SK-N-SH (cell line): Measurements from ENCODE around the gene ATXN7. TPM values are rescaled to one million over a fixed set of nuclear protein-coding genes. Genes with fewer than 3 reads are reported as not detected.

ENCODE experiments used
- CTCF ChIA-PET: fragments of 300-600, 350-600 bp; formaldehyde crosslinking; extraction: SDS; loops from one replicate; lab custom pipeline; 2021; lab: Yijun Ruan, JAX
- POLR2A ChIA-PET: fragments of 350-600 bp; sonication (Branson Sonifier 250); formaldehyde crosslinking; extraction: SDS; loops from one replicate; lab custom pipeline; 2020; ENCODE audit warnings: antibody characterized with exemption, inconsistent platforms; lab: Yijun Ruan, JAX
- DNase-seq: peaks from one replicate; pipeline ENCODE4 v3.0.0; 2012
- H2AFZ ChIP-seq: fragments of 200-600 bp; sonication (generic); 2 replicates; pipeline ENCODE4 v1.8.1; 2016; ENCODE audit warnings: antibody characterized with exemption, mild to moderate bottlenecking, low read depth
- H3F3A ChIP-seq: fragments of 200-600 bp; sonication (generic); replicated peaks from 2 replicates; pipeline ENCODE3; 2016; ENCODE audit warnings: antibody characterized with exemption, mild to moderate bottlenecking; ENCODE audit not compliant: insufficient read depth
- H3K27ac ChIP-seq, 2 experiments: fragments of 200-500 bp in 1 of 2; fragments of 200-600 bp in 1 of 2; sonication (Bioruptor generic) in 1 of 2; sonication (generic), shearing (Covaris generic) in 1 of 2; 2 replicates each; pipeline versions ENCODE4 v1.5.1 to v1.6.1; 2014 to 2016; ENCODE audit warnings: low read depth in 2 of 2, inconsistent platforms in 1 of 2, low read length in 1 of 2, mild to moderate bottlenecking in 1 of 2, mixed read lengths in 1 of 2
- H3K27me3 ChIP-seq: fragments of 200-600 bp; sonication (generic), shearing (Covaris generic); 2 replicates; pipeline ENCODE4 v1.6.1; 2016; ENCODE audit warnings: mixed run types; ENCODE audit not compliant: insufficient read depth
- H3K36me3 ChIP-seq, 2 experiments: fragments of 200-500 bp in 1 of 2; fragments of 200-600 bp in 1 of 2; sonication (Bioruptor generic) in 1 of 2; sonication (generic) in 1 of 2; replicated peaks in 1 of 2; 2 replicates each; pipeline versions ENCODE3 to v1.5.1; 2014 to 2016; ENCODE audit warnings: low read length in 1 of 2, mild to moderate bottlenecking in 1 of 2; ENCODE audit not compliant: insufficient read depth in 2 of 2, control insufficient read depth in 1 of 2
- H3K4me1 ChIP-seq, 2 experiments: fragments of 200-500 bp in 1 of 2; fragments of 200-600 bp in 1 of 2; sonication (Bioruptor generic) in 1 of 2; sonication (generic), shearing (Covaris generic) in 1 of 2; 2 replicates each; pipeline versions ENCODE4 v1.5.1 to v1.6.1; 2014 to 2016; ENCODE audit warnings: low read depth in 1 of 2, low read length in 1 of 2, mixed run types in 1 of 2; ENCODE audit not compliant: insufficient read depth in 2 of 2, control insufficient read depth in 1 of 2
- H3K4me2 ChIP-seq: fragments of 200-600 bp; sonication (generic), shearing (Covaris generic); 2 replicates; pipeline ENCODE4 v1.6.1; 2017; ENCODE audit warnings: mixed run types
- H3K4me3 ChIP-seq, 2 experiments: fragments of 200-500 bp in 1 of 2; fragments of 200-600 bp in 1 of 2; sonication (Bioruptor generic) in 1 of 2; sonication (generic), shearing (Covaris generic) in 1 of 2; 2 replicates each; pipeline versions ENCODE4 v1.5.1 to v1.8.1; 2014 to 2016; ENCODE audit warnings: low read depth in 2 of 2, inconsistent platforms in 1 of 2, low read length in 1 of 2, mild to moderate bottlenecking in 1 of 2, mixed read lengths in 1 of 2, moderate library complexity in 1 of 2
- H3K79me2 ChIP-seq: fragments of 200-600 bp; sonication (generic); 2 replicates; pipeline ENCODE4 v1.8.1; 2017; ENCODE audit warnings: mild to moderate bottlenecking; ENCODE audit not compliant: insufficient read depth
- H3K9ac ChIP-seq: fragments of 200-600 bp; sonication (generic); 2 replicates; pipeline ENCODE4 v1.6.1; 2017; ENCODE audit warnings: mixed run types
- H3K9me2 ChIP-seq: fragments of 200-600 bp; sonication (generic); 2 replicates; pipeline ENCODE4 v1.6.1; 2017; ENCODE audit warnings: mixed run types
- H3K9me3 ChIP-seq: fragments of 200-600 bp; sonication (generic); 2 replicates; pipeline ENCODE4 v1.6.1; 2017; ENCODE audit warnings: mixed run types, mild to moderate bottlenecking, moderate library complexity
- H4K20me1 ChIP-seq: fragments of 200-600 bp; sonication (generic); 2 replicates; pipeline ENCODE4 v1.6.1; 2017; ENCODE audit warnings: mild to moderate bottlenecking, mixed run types; ENCODE audit not compliant: insufficient read depth
- CHD2 ChIP-seq: fragments of 150-350 bp; IDR thresholded peaks from 2 replicates; pipeline ENCODE4 v1.6.1; 2018; ENCODE audit warnings: low read length; ENCODE audit not compliant: partially characterized antibody
- ELF1 ChIP-seq: IDR thresholded peaks from 2 replicates; pipeline ENCODE4 v1.4.0; 2012
- FOXJ3 ChIP-seq: sonication (generic); formaldehyde crosslinking; IDR thresholded peaks from 2 replicates; pipeline ENCODE4 v1.5.1; 2020; ENCODE audit warnings: mild to moderate bottlenecking, missing genetic modification reagents
- FOXM1 ChIP-seq: IDR thresholded peaks from 2 replicates; pipeline ENCODE4 v1.4.0; 2012; ENCODE audit warnings: low read depth, mild to moderate bottlenecking
- GABPA ChIP-seq: IDR thresholded peaks from 2 replicates; pipeline ENCODE4 v1.4.0; 2012; ENCODE audit warnings: low read depth, mild to moderate bottlenecking
- GATA2 ChIP-seq: sonication (generic); formaldehyde crosslinking; IDR thresholded peaks from 2 replicates; pipeline ENCODE4 v1.5.0; 2020; ENCODE audit warnings: mild to moderate bottlenecking, missing genetic modification reagents
- MAX ChIP-seq: IDR thresholded peaks from 2 replicates; pipeline ENCODE4 v1.4.0; 2012; ENCODE audit warnings: low read depth
- NFIC ChIP-seq: IDR thresholded peaks from 2 replicates; pipeline ENCODE4 v1.4.0; 2012; ENCODE audit warnings: borderline replicate concordance
- NRF1 ChIP-seq: IDR thresholded peaks from 2 replicates; pipeline ENCODE4 v1.6.1; 2012; ENCODE audit warnings: low read depth, mild to moderate bottlenecking, low read length
- PBX3 ChIP-seq: IDR thresholded peaks from 2 replicates; pipeline ENCODE4; 2012
- RAD21 ChIP-seq: IDR thresholded peaks from 2 replicates; pipeline ENCODE4 v1.6.1; 2012; ENCODE audit warnings: mild to moderate bottlenecking, low read length
- RCOR1 ChIP-seq: fragments of 150-350 bp; IDR thresholded peaks from 2 replicates; pipeline ENCODE4 v1.6.1; 2017; ENCODE audit warnings: antibody characterized with exemption, low read length
- REST ChIP-seq: IDR thresholded peaks from 2 replicates; pipeline ENCODE4 v1.6.1; 2012; ENCODE audit warnings: mild to moderate bottlenecking, low read depth, low read length, moderate library complexity
- TAF1 ChIP-seq: IDR thresholded peaks from 2 replicates; pipeline ENCODE4 v1.6.1; 2012; ENCODE audit warnings: low read depth, mild to moderate bottlenecking, low read length, moderate library complexity, borderline replicate concordance
- TEAD4 ChIP-seq: IDR thresholded peaks from 2 replicates; pipeline ENCODE4 v1.4.0; 2012; ENCODE audit warnings: mild to moderate bottlenecking, borderline replicate concordance; ENCODE audit not compliant: insufficient read depth
- YY1 ChIP-seq: IDR thresholded peaks from 2 replicates; pipeline ENCODE4 v1.4.0; 2012; ENCODE audit warnings: low read depth, mild to moderate bottlenecking
- WGBS: methylation state at CpG from one replicate; pipeline ENCODE4 v1.1.6; 2017; ENCODE audit warnings: low lambda C conversion rate; 5-methylcytosine and 5-hydroxymethylcytosine counted together
- polyA plus RNA-seq, 3 experiments: library from polyadenylated mRNA; depleted of rRNA; stranded (reverse); fragments of >200 nt; gene quantifications; 2 replicates each; pipeline ENCODE4 v1.2.3, GENCODE V29; 2012
- TF ChIP-seq, protein P1 (sequence below): IDR thresholded peaks from 2 replicates; pipeline ENCODE4 v1.4.0; 2012; ENCODE audit warnings: low read depth, borderline replicate concordance

The ATXN7 gene
- polyA plus RNA-seq, 1 of the 3 experiments (the other 2 are of a cell fraction): 6.2 TPM

DNA sequence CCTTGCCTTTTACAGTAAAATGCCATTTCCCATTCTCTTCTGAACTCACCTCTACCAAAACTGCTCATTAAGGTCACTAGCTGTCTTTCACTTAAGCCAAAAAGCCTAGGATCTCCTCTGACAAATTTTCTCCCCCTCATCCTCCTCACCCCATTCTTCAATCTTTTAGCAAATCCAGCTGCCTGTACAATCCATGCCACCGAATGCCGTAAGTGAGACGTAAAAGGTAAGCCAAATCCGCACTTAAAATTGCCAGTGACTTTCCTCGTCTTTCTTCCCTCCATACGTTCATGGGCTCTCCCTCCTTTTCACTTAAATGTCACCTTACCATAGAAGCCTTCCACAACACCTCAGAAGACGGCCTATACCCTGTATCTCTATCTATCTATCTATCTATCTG, 145.9 kb downstream of the ATXN7 start:
- Histone ChIP-seq H3K9me2 (no peaks in the 10 kb centered on the region), H4K20me1 (peaks cover 32% of the 10 kb centered on the region), H3K9me3 (no peaks in the 10 kb centered on the region), H3K9ac (no peak overlapping the region), H3F3A (peaks cover 20% of the 10 kb centered on the region), H3K27ac (no peak overlapping the region), H2AFZ (no peak overlapping the region), H3K36me3 (peaks cover 95 to 99% of the 10 kb centered on the region in 2 experiments), H3K4me2 (no peak overlapping the region), H3K4me1 (no peaks in the 10 kb centered on the region), H3K4me3 (no peak overlapping the region), H3K79me2 (peaks cover 36% of the 10 kb centered on the region), H3K27me3 (no peaks in the 10 kb centered on the region)
- TF ChIP-seq YY1: no peak
- no peak for TF ChIP-seq FOXM1
- no peak for TF ChIP-seq ELF1
- no peak for TF ChIP-seq PBX3
- TF ChIP-seq NRF1: no peak
- no peak for TF ChIP-seq TAF1
- no peak for TF ChIP-seq GATA2 (CRISPR knock-in tag)
- no peak for TF ChIP-seq TEAD4
- no peak for TF ChIP-seq RCOR1
- no peak for TF ChIP-seq NFIC
- no peak for TF ChIP-seq CHD2
- TF ChIP-seq, protein P1, sequence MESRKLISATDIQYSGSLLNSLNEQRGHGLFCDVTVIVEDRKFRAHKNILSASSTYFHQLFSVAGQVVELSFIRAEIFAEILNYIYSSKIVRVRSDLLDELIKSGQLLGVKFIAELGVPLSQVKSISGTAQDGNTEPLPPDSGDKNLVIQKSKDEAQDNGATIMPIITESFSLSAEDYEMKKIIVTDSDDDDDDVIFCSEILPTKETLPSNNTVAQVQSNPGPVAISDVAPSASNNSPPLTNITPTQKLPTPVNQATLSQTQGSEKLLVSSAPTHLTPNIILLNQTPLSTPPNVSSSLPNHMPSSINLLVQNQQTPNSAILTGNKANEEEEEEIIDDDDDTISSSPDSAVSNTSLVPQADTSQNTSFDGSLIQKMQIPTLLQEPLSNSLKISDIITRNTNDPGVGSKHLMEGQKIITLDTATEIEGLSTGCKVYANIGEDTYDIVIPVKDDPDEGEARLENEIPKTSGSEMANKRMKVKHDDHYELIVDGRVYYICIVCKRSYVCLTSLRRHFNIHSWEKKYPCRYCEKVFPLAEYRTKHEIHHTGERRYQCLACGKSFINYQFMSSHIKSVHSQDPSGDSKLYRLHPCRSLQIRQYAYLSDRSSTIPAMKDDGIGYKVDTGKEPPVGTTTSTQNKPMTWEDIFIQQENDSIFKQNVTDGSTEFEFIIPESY: no peak
- TF ChIP-seq REST: no peak
- TF ChIP-seq FOXJ3: no peak
- no peak for TF ChIP-seq RAD21
- TF ChIP-seq MAX: no peak
- TF ChIP-seq GABPA: no peak
- ChIA-PET POLR2A (no interaction called here), CTCF (interaction anchor here (1.0 to 3.1 kb wide), 5 partner anchors 12 to 48 kb away, joined by 3 to 22 read pairs (median 3); no protein-coding TSS in a partner anchor)
- 93% methylated on average over 7 of the region's 7 CpGs for WGBS
- DNase-seq: no peak
